Measurements from ENCODE around the gene AFF1. TPM values are rescaled to one million over a fixed set of nuclear protein-coding genes. Genes with fewer than 3 reads are reported as not detected.

AFF1 gene
- total RNA-seq, 3 donors from 2014 or later (not counting 1 experiment from before 2014, with no cell fraction given) = 87.9 to 93.4 (median 91.7) TPM

GRCh38 chr4:86924811-86925210 lies 10.0 kb upstream of the AFF1 start:
- H3K4me1 ChIP-seq (ENCODE audit: control insufficient read depth, insufficient read depth, low read length) = peaks cover 3% of the 10 kb centered on the region
- H3K27ac ChIP-seq (ENCODE audit: low read length) = no peak overlapping the region
- no peaks in the 10 kb centered on the region for H3K27me3 ChIP-seq (ENCODE audit: control insufficient read depth, insufficient read depth, low read length)
- DNase-seq = no peak
- intact Hi-C loops (cut with micrococcal nuclease) = no loop called here
- H3K9me3 Mint-ChIP-seq = no peaks in the 10 kb centered on the region
- H3K4me1 Mint-ChIP-seq = peaks cover 4 to 5% of the 10 kb centered on the region in 2 donors
- H3K4me3 ChIP-seq (ENCODE audit: low read length) = no peak overlapping the region
- no peak overlapping the region for H3K4me3 Mint-ChIP-seq
- H3K36me3 Mint-ChIP-seq = no peaks in the 10 kb centered on the region
- H3K27ac Mint-ChIP-seq = no peak overlapping the region
- H3K27me3 Mint-ChIP-seq (ENCODE audit: low read depth in 2 of 2) = no peaks in the 10 kb centered on the region
- H3K9me3 ChIP-seq (ENCODE audit: control insufficient read depth, insufficient read depth, low read length) = no peaks in the 10 kb centered on the region
- no peaks in the 10 kb centered on the region for H3K36me3 ChIP-seq (ENCODE audit: control insufficient read depth, insufficient read depth, low read length)
- WGBS (ENCODE audit: insufficient coverage) = 37% methylated on average over 2 of the region's 2 CpGs
- no peak for ATAC-seq
- TF ChIP-seq, protein P1, sequence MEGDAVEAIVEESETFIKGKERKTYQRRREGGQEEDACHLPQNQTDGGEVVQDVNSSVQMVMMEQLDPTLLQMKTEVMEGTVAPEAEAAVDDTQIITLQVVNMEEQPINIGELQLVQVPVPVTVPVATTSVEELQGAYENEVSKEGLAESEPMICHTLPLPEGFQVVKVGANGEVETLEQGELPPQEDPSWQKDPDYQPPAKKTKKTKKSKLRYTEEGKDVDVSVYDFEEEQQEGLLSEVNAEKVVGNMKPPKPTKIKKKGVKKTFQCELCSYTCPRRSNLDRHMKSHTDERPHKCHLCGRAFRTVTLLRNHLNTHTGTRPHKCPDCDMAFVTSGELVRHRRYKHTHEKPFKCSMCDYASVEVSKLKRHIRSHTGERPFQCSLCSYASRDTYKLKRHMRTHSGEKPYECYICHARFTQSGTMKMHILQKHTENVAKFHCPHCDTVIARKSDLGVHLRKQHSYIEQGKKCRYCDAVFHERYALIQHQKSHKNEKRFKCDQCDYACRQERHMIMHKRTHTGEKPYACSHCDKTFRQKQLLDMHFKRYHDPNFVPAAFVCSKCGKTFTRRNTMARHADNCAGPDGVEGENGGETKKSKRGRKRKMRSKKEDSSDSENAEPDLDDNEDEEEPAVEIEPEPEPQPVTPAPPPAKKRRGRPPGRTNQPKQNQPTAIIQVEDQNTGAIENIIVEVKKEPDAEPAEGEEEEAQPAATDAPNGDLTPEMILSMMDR (IDR thresholded peaks at IDR 0.05) = no peak

DNA sequence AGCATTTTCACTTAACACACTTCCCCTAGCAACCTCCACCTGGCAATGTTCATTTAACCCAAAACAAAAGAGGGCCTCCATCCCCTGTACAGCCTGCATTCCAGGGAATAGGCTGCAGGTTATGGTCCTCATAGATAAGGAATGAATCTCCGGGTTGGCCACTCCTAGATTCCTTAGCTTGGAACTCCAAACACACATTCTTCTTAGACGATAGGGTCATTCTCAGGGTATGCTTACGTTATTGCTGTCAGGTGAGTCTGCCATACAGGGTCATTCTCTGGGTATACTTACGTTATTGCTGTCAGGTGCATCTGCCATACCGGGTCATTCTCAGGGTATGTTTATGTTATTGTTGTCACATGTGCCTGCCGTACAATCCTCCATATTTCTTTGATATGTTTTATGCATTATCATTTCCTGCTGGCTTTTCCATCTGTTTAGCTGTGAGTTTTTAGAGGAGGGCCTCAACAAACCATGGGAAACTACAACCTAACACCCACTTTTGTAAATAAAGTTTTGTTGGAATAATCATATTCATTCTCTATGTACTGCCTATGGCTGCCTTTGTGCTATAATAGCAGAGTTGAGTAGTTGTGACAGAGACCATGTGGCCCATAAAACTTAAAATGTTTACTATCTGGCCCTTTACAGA lies 8.2 kb upstream of the AFF1 start:
- Histone ChIP-seq H3K4me1 (ENCODE audit: control insufficient read depth, insufficient read depth, low read length) (peaks cover 3% of the 10 kb centered on the region), H3K9me3 (ENCODE audit: control insufficient read depth, insufficient read depth, low read length) (no peaks in the 10 kb centered on the region), H3K36me3 (ENCODE audit: control insufficient read depth, insufficient read depth, low read length) (no peaks in the 10 kb centered on the region), H3K4me3 (ENCODE audit: low read length) (no peak overlapping the region), H3K27me3 (ENCODE audit: control insufficient read depth, insufficient read depth, low read length) (no peaks in the 10 kb centered on the region), H3K27ac (ENCODE audit: low read length) (no peak overlapping the region)
- TF ChIP-seq, protein P1 (IDR thresholded peaks at IDR 0.05) = no peak
- ATAC-seq (no peak), DNase-seq (no peak)
- intact Hi-C loops (cut with micrococcal nuclease) = no loop called here
- H3K4me1 Mint-ChIP-seq = peaks cover 4 to 5% of the 10 kb centered on the region in 2 donors
- 92% methylated on average over 5 of the region's 6 CpGs for WGBS (ENCODE audit: insufficient coverage)
- H3K27me3 Mint-ChIP-seq (ENCODE audit: low read depth in 2 of 2) = no peaks in the 10 kb centered on the region
- H3K36me3 Mint-ChIP-seq = no peaks in the 10 kb centered on the region
- H3K9me3 Mint-ChIP-seq = no peaks in the 10 kb centered on the region
- H3K27ac Mint-ChIP-seq = no peak overlapping the region
- no peak overlapping the region for H3K4me3 Mint-ChIP-seq

GRCh38 chr4:86927843-86928395 lies 6.9 kb upstream of the AFF1 start:
- intact Hi-C loops (cut with micrococcal nuclease) = no loop called here
- 94% methylated on average over 2 of the region's 2 CpGs for WGBS (ENCODE audit: insufficient coverage)
- H3K36me3 Mint-ChIP-seq = no peaks in the 10 kb centered on the region
- Histone ChIP-seq H3K4me1 (ENCODE audit: control insufficient read depth, insufficient read depth, low read length) (peaks cover 3% of the 10 kb centered on the region), H3K4me3 (ENCODE audit: low read length) (no peak overlapping the region), H3K27me3 (ENCODE audit: control insufficient read depth, insufficient read depth, low read length) (no peaks in the 10 kb centered on the region), H3K36me3 (ENCODE audit: control insufficient read depth, insufficient read depth, low read length) (no peaks in the 10 kb centered on the region), H3K27ac (ENCODE audit: low read length) (no peak overlapping the region), H3K9me3 (ENCODE audit: control insufficient read depth, insufficient read depth, low read length) (no peaks in the 10 kb centered on the region)
- no peak for DNase-seq
- no peak overlapping the region for H3K4me3 Mint-ChIP-seq
- H3K27ac Mint-ChIP-seq = peak overlapping the region in 1 of 2 donors; percentile 5
- TF ChIP-seq, protein P1 (IDR thresholded peaks at IDR 0.05) = no peak
- H3K4me1 Mint-ChIP-seq = peaks cover 0 to 5% of the 10 kb centered on the region in 2 donors
- ATAC-seq = no peak
- no peaks in the 10 kb centered on the region for H3K9me3 Mint-ChIP-seq
- H3K27me3 Mint-ChIP-seq (ENCODE audit: low read depth in 2 of 2) = no peaks in the 10 kb centered on the region

Data from natural killer cell (primary cell).